GM18858 (cell line): ENCODE results near the gene CYB561.

Source experiments
- ATAC-seq: cut with Tn5 transposase; IDR thresholded peaks from one replicate; pipeline ENCODE4 v1.9.1; 2021; ENCODE audit not compliant: unreplicated experiment

The CYB561 gene

GRCh38 chr17:63435681-63436522, 10.2 kb downstream of the CYB561 start:
- ATAC-seq: no peak

- ATAC-seq: no peak
Measured at GRCh38 chr17:63434951-63435571, 11.0 kb downstream of the CYB561 start.

- no peak for ATAC-seq
Measured at GRCh38 chr17:63433746-63434591, 12.1 kb downstream of the CYB561 start.

- ATAC-seq: no peak
Measured at GRCh38 chr17:63431939-63432804, 13.9 kb downstream of the CYB561 start.

- ATAC-seq: no peak
Measured at GRCh38 chr17:63431618-63431938, 14.5 kb downstream of the CYB561 start.

- ATAC-seq: no peak
Measured at GRCh38 chr17:63430223-63430622, 15.9 kb downstream of the CYB561 start.

GRCh38 chr17:63429766-63430165, 16.3 kb downstream of the CYB561 start:
- no peak for ATAC-seq

GRCh38 chr17:63426917-63427308, 19.2 kb downstream of the CYB561 start:
- ATAC-seq: no peak

- ATAC-seq: no peak
Measured at GRCh38 chr17:63426041-63426916, 19.8 kb downstream of the CYB561 start.

- no peak for ATAC-seq
Measured at GRCh38 chr17:63425483-63425882, 20.6 kb downstream of the CYB561 start.

GRCh38 chr17:63423963-63424362, 22.1 kb downstream of the CYB561 start:
- no peak for ATAC-seq

GRCh38 chr17:63423251-63423950, 22.7 kb downstream of the CYB561 start:
- ATAC-seq: no peak

GRCh38 chr17:63421681-63422645, 24.1 kb downstream of the CYB561 start:
- no peak for ATAC-seq

- ATAC-seq: no peak
Measured at GRCh38 chr17:63420868-63421680, 25.0 kb downstream of the CYB561 start.

GRCh38 chr17:63419949-63420867, 25.9 kb downstream of the CYB561 start:
- no peak for ATAC-seq

GRCh38 chr17:63419398-63419797, 26.7 kb downstream of the CYB561 start:
- ATAC-seq: no peak
